WERI-Rb-1 (cell line): ENCODE data around the gene PIANP.

ENCODE experiments used
- DNase-seq: peaks from one replicate; pipeline ENCODE4 v3.0.0-alpha.2; 2020
- H3K27ac ChIP-seq: fragments of 250-450 bp; sonication (Bioruptor Pico); 2 replicates; pipeline ENCODE4 v1.5.1; 2020; ENCODE audit warnings: mild to moderate bottlenecking, moderate library complexity
- H3K27me3 ChIP-seq: fragments of 250-450 bp; sonication (Bioruptor Pico); 2 replicates; pipeline ENCODE4 v1.5.1; 2021; ENCODE audit warnings: mild to moderate bottlenecking, low read depth, moderate library complexity; ENCODE audit not compliant: insufficient read depth, severe bottlenecking
- H3K36me3 ChIP-seq: fragments of 250-450 bp; sonication (Bioruptor Pico); 2 replicates; pipeline ENCODE4 v1.5.1; 2020; ENCODE audit warnings: mild to moderate bottlenecking, moderate library complexity
- H3K4me3 ChIP-seq: 2 replicates; pipeline ENCODE4 v1.5.1; 2011; ENCODE audit warnings: low read depth, mild to moderate bottlenecking, control low read depth, low read length
- H3K9me3 ChIP-seq: fragments of 250-450 bp; sonication (Bioruptor Pico); 2 replicates; pipeline ENCODE4 v1.5.1; 2021; ENCODE audit warnings: mild to moderate bottlenecking, moderate library complexity; ENCODE audit not compliant: severe bottlenecking
- CTCF ChIP-seq: IDR thresholded peaks from 2 replicates; pipeline ENCODE4 v1.5.1; 2011; ENCODE audit warnings: low read depth, mild to moderate bottlenecking, control low read depth, inconsistent platforms, low read length

The PIANP gene

GRCh38 chr12:6685814-6686213 is 14.8 kb downstream of the PIANP start:
- Histone ChIP-seq H3K9me3 (no peaks in the 10 kb centered on the region), H3K36me3 (peaks cover 53% of the 10 kb centered on the region), H3K27me3 (no peaks in the 10 kb centered on the region), H3K27ac (no peak overlapping the region), H3K4me3 (no peak overlapping the region)
- no peak for DNase-seq
- no peak for TF ChIP-seq CTCF

- peaks cover 64% of the 10 kb centered on the region for H3K36me3 ChIP-seq
- no peaks in the 10 kb centered on the region for H3K9me3 ChIP-seq
- H3K27me3 ChIP-seq = no peaks in the 10 kb centered on the region
- peak; percentile 48; the same call in 1 of the 2 replicates for TF ChIP-seq CTCF
- no peak overlapping the region for H3K4me3 ChIP-seq
- no peak overlapping the region for H3K27ac ChIP-seq
- peak; percentile 24 for DNase-seq
Measured at GRCh38 chr12:6684609-6685008, 16.0 kb downstream of the PIANP start.

- no peak for TF ChIP-seq CTCF
Measured at GRCh38 chr12:6676962-6677361, 23.7 kb downstream of the PIANP start.

GRCh38 chr12:6672143-6672542 is 28.5 kb downstream of the PIANP start:
- Histone ChIP-seq H3K27ac (no peak overlapping the region), H3K27me3 (no peaks in the 10 kb centered on the region), H3K4me3 (no peak overlapping the region), H3K36me3 (peaks cover 93% of the 10 kb centered on the region), H3K9me3 (no peaks in the 10 kb centered on the region)
- no peak for TF ChIP-seq CTCF
- no peak for DNase-seq

More at GRCh38 chr12:6676962-6677361, 23.7 kb downstream of the PIANP start:
- H3K36me3 ChIP-seq = peaks cover 88% of the 10 kb centered on the region
- H3K27me3 ChIP-seq = no peaks in the 10 kb centered on the region
- H3K4me3 ChIP-seq = no peak overlapping the region
- no peak overlapping the region for H3K27ac ChIP-seq
- no peak for DNase-seq
- no peaks in the 10 kb centered on the region for H3K9me3 ChIP-seq

GRCh38 chr12:6667559-6668210 is 32.9 kb downstream of the PIANP start:
- Histone ChIP-seq H3K27me3 (no peaks in the 10 kb centered on the region), H3K27ac (no peak overlapping the region), H3K36me3 (peaks cover 62% of the 10 kb centered on the region), H3K9me3 (no peaks in the 10 kb centered on the region), H3K4me3 (no peak overlapping the region)
- TF ChIP-seq CTCF = peak; percentile 74
- peak; percentile 59 for DNase-seq

- Histone ChIP-seq H3K27ac (no peak overlapping the region), H3K36me3 (peaks cover 49% of the 10 kb centered on the region), H3K4me3 (no peak overlapping the region), H3K9me3 (no peaks in the 10 kb centered on the region), H3K27me3 (no peaks in the 10 kb centered on the region)
- no peak for DNase-seq
- TF ChIP-seq CTCF = no peak
Measured at GRCh38 chr12:6666211-6666610, 34.4 kb downstream of the PIANP start.
